Caco-2 (cell line): ENCODE data around the gene COPZ2. TPM values are rescaled to one million over a fixed set of nuclear protein-coding genes. Genes with fewer than 3 reads are reported as not detected.
"Not testable (repeated sequence)": the region's sequence is repeated elsewhere in the genome, so short reads cannot be mapped to it uniquely, and the experiment has no call there.

ENCODE experiments used
- BruUV-seq: library from RNA; stranded (reverse); fragments of 400-500 nt; replicated peaks from 2 replicates; lab custom pipeline; 2021; lab: Mats Ljungman, UMichigan
- CTCF ChIA-PET: fragments of 300-600 bp; sonication (Branson Sonifier 250); formaldehyde crosslinking; loops from one replicate; lab custom pipeline; 2022; ENCODE audit warnings: antibody characterized with exemption; lab: Charles Lee
- POLR2A ChIA-PET: fragments of 300-600 bp; sonication (Branson Sonifier 250); formaldehyde crosslinking; loops from one replicate; lab custom pipeline; 2022; ENCODE audit warnings: antibody characterized with exemption; lab: Charles Lee
- DNase-seq, 2 experiments: peaks; one replicate each; pipeline versions ENCODE4 v3.0.0 to v3.0.0-alpha.2; 2020 to 2022
- H3K27me3 ChIP-seq: replicated peaks from 2 replicates; pipeline ENCODE4 v1.6.0; 2011; ENCODE audit warnings: low read length; ENCODE audit not compliant: control insufficient read depth, insufficient read depth
- H3K36me3 ChIP-seq: 2 replicates; pipeline ENCODE4 v1.5.1; 2011; ENCODE audit warnings: low read length; ENCODE audit not compliant: control insufficient read depth, insufficient read depth
- H3K4me1 ChIP-seq: fragments of 250-450 bp; sonication (Bioruptor Pico); 2 replicates; pipeline ENCODE4 v1.5.1; 2020; ENCODE audit warnings: mild to moderate bottlenecking
- H3K4me3 ChIP-seq: 2 replicates; pipeline ENCODE4 v1.5.1; 2011; ENCODE audit warnings: low read depth, mild to moderate bottlenecking, control low read depth, low read length
- H3K9me3 ChIP-seq: fragments of 250-450 bp; sonication (Bioruptor Pico); 2 replicates; pipeline ENCODE4 v1.5.1; 2020; ENCODE audit warnings: mild to moderate bottlenecking, moderate library complexity
- H3K27ac Mint-ChIP-seq: one replicate; pipeline ENCODE4 v1.8.0; 2022; ENCODE audit warnings: mixed read lengths; ENCODE audit not compliant: unreplicated experiment
- H3K27me3 Mint-ChIP-seq: one replicate; pipeline ENCODE4 v1.8.0; 2022; ENCODE audit warnings: mixed read lengths; ENCODE audit not compliant: insufficient read depth, unreplicated experiment
- H3K36me3 Mint-ChIP-seq: one replicate; pipeline ENCODE4 v1.8.0; 2022; ENCODE audit warnings: mild to moderate bottlenecking, mixed read lengths; ENCODE audit not compliant: insufficient read depth, unreplicated experiment
- H3K4me1 Mint-ChIP-seq: one replicate; pipeline ENCODE4 v1.8.0; 2022; ENCODE audit warnings: low read depth, mixed read lengths; ENCODE audit not compliant: unreplicated experiment
- H3K4me3 Mint-ChIP-seq: one replicate; pipeline ENCODE4 v1.8.0; 2022; ENCODE audit warnings: mild to moderate bottlenecking, moderate library complexity, mixed read lengths; ENCODE audit not compliant: unreplicated experiment
- H3K9me3 Mint-ChIP-seq: one replicate; pipeline ENCODE4 v1.8.0; 2022; ENCODE audit warnings: mixed read lengths; ENCODE audit not compliant: unreplicated experiment
- intact Hi-C: fragments of 100-400 bp; cut with micrococcal nuclease; formaldehyde crosslinking; loops from one replicate; pipeline ENCODE4 v1.10.0; 2022; ENCODE audit not compliant: unreplicated experiment
- total RNA-seq: library from RNA; stranded (reverse); gene quantifications from 2 replicates; pipeline ENCODE4 v1.2.3, GENCODE V29; 2022
- TF ChIP-seq, protein P1 (sequence below), 2 experiments: fragments of 200-600 bp in 1 of 2; IDR thresholded peaks; 1 replicate in 1 of 2; 2 replicates in 1 of 2; pipeline versions ENCODE4 v1.5.1 to v1.8.0; 2011 to 2022; ENCODE audit warnings: antibody characterized with exemption in 1 of 2, control low read depth in 1 of 2, inconsistent platforms in 1 of 2, low read depth in 1 of 2, low read length in 1 of 2, mild to moderate bottlenecking in 1 of 2, moderate library complexity in 1 of 2; ENCODE audit not compliant: insufficient read depth in 1 of 2, severe bottlenecking in 1 of 2, unreplicated experiment in 1 of 2

The COPZ2 gene
- total RNA-seq, 1 experiment from 2014 or later: 6.7 TPM

DNA sequence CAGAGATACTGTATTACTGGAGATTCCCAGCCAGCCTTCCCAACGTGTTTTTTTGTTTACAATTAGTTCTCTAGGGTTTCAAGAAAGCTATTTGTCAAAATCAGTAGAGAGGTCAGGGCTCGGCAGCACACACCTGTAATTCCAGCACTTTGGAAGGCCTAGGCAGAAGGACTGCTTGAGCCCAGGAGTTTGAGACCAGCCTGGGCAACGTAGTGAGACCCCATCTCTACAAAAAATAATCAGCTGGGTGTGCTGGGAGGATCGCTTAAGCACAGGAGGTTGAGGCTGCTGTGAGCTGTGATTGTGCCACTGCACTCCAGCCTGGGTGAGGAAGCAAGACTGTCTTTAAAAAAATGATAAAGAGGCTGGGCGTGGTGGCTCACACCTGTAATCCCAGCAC, 44.3 kb upstream of the COPZ2 start:
- no TSS peak for BruUV-seq
- DNase-seq: no peak
- Mint-ChIP-seq H3K36me3 (peaks cover 61% of the 10 kb centered on the region), H3K9me3 (no peaks in the 10 kb centered on the region), H3K27ac (no peak overlapping the region), H3K4me3 (no peak overlapping the region), H3K4me1 (no peaks in the 10 kb centered on the region), H3K27me3 (no peaks in the 10 kb centered on the region)
- Histone ChIP-seq H3K4me3 (no peak overlapping the region), H3K36me3 (no peaks in the 10 kb centered on the region), H3K9me3 (no peaks in the 10 kb centered on the region), H3K4me1 (peaks cover 7% of the 10 kb centered on the region; the same call in 1 of the 2 replicates), H3K27me3 (no peaks in the 10 kb centered on the region)
- POLR2A ChIA-PET: interaction anchor here (1.0 to 1.3 kb wide), 2 partner anchors 26 to 52 kb away, joined by 4 read pairs; partner anchors contain the start of gene SNX11
- intact Hi-C loops: no loop called here
- TF ChIP-seq, protein P1, sequence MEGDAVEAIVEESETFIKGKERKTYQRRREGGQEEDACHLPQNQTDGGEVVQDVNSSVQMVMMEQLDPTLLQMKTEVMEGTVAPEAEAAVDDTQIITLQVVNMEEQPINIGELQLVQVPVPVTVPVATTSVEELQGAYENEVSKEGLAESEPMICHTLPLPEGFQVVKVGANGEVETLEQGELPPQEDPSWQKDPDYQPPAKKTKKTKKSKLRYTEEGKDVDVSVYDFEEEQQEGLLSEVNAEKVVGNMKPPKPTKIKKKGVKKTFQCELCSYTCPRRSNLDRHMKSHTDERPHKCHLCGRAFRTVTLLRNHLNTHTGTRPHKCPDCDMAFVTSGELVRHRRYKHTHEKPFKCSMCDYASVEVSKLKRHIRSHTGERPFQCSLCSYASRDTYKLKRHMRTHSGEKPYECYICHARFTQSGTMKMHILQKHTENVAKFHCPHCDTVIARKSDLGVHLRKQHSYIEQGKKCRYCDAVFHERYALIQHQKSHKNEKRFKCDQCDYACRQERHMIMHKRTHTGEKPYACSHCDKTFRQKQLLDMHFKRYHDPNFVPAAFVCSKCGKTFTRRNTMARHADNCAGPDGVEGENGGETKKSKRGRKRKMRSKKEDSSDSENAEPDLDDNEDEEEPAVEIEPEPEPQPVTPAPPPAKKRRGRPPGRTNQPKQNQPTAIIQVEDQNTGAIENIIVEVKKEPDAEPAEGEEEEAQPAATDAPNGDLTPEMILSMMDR (IDR thresholded peaks at IDR 0.05; ENCODE audit: insufficient read depth in 1 of 2, low read depth in 1 of 2, low read length in 1 of 2, severe bottlenecking in 1 of 2, unreplicated experiment in 1 of 2): no peak
- CTCF ChIA-PET: interaction anchor here (0.6 to 4.8 kb wide), 10 partner anchors 10 to 89 kb away, joined by 3 to 45 read pairs (median 8); partner anchors contain the start of genes CBX1, NFE2L1 and SNX11

DNA sequence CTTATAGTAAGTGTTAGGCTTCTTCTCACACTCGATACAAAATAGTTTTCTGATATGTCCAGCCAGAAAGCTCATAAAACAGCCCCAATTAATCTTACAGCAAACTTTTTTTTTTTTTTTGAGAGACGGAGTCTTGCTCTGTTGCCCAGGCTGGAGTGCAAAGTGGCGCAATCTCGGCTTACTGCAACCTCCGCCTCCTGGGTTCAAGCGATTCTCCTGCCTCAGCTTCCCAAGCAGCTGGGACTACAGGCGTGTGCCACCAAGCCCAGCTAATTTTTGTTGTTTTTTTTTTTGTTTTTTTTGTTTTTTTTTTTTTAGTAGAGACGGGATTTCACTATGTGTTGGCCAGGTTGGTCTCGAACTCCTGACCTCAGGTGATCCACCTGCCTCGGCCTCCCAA, 39.6 kb upstream of the COPZ2 start:
- intact Hi-C loops, H3K36me3 ChIP-seq, H3K4me3 ChIP-seq, H3K4me3 Mint-ChIP-seq, DNase-seq, H3K27me3 ChIP-seq, H3K27me3 Mint-ChIP-seq, H3K9me3 ChIP-seq, H3K4me1 Mint-ChIP-seq, BruUV-seq, H3K4me1 ChIP-seq, H3K9me3 Mint-ChIP-seq: not testable (repeated sequence)
- ChIA-PET CTCF (interaction anchor here (0.6 to 14.1 kb wide), 6 partner anchors 9 to 112 kb away, joined by 3 to 225 read pairs (median 5); no protein-coding TSS in a partner anchor), POLR2A (interaction anchor here (0.6 to 0.7 kb wide), 2 partner anchors 29 to 259 kb away, joined by 3 to 6 read pairs; partner anchors contain the start of gene NFE2L1)
- H3K27ac Mint-ChIP-seq: peak overlapping the region; percentile 14
- peaks cover 91% of the 10 kb centered on the region for H3K36me3 Mint-ChIP-seq

DNA sequence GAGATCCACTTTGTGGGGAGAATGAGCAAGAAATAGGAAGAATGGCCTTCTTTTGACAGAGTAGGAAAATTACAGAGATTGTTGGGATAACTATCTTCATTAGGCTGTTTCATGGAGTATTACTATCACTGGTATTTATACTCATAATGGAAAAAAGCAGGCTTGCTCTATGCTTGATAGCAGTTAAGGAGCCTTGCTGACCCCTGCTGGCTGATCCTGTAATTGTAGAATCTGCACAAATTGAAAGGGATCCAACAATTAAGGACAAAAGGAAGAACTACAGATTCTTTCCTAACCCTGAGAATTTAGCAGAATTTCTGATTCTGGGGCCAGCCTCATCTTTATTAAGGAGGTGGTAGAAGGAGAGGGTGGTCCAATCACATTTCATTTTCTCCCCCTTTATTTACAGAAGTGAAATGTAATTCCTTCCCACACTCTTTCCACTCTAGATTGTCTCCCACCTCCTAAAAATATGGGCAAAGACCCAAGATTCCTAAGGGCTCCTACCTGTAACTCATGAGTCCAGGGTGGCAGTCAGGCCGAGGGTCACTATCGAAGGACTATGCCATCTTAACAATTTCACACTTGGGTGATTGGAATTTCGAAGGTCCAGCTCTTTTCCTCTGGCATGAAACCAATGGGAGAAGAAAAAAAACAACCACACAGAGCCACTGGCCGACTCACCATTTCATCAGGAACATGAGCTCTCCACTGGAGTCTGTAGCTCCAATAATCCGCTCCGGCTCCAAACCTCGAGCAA, 36.9 kb upstream of the COPZ2 start:
- TF ChIP-seq, protein P1 (IDR thresholded peaks at IDR 0.05; ENCODE audit: insufficient read depth in 1 of 2, low read depth in 1 of 2, low read length in 1 of 2, severe bottlenecking in 1 of 2, unreplicated experiment in 1 of 2): peak; percentile 97 to 98
- peak; percentile 89 to 92 for DNase-seq
- H3K27me3 Mint-ChIP-seq: no peaks in the 10 kb centered on the region

DNA sequence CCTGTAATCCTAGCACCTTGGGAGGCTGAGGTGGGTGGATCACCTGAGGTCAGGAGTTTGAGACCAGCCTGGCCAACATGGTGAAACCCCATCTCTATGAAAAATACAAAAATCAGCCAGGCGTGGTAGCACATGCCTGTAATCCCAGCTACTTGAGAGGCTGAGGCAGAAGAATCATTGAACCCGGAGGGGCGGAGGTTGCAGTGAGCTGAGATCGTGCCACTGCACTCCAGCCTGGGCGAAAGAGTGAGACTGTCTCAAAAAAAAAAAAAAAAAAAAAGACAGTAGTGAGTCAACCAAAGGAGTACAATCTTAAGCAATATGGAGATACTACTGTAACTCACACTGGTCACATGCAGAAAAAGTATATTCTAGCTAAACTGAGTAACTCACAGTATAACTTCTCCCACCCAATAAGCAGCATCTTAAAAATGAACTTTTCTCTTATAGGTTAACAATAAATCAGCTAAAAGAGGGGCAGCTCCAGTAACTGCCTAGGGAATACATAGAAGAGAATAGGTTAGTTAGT, 36.0 kb upstream of the COPZ2 start:
- not testable (repeated sequence) for H3K4me1 ChIP-seq, BruUV-seq, H3K36me3 ChIP-seq, H3K4me3 ChIP-seq, H3K9me3 Mint-ChIP-seq, H3K27ac Mint-ChIP-seq, H3K9me3 ChIP-seq, H3K27me3 Mint-ChIP-seq, H3K27me3 ChIP-seq, H3K4me1 Mint-ChIP-seq, DNase-seq, H3K4me3 Mint-ChIP-seq
- ChIA-PET CTCF (interaction anchor here (0.6 to 14.1 kb wide), 4 partner anchors 9 to 57 kb away, joined by 3 to 225 read pairs (median 5); no protein-coding TSS in a partner anchor), POLR2A (interaction anchor here (0.7 to 1.9 kb wide), 2 partner anchors 25 to 28 kb away, joined by 3 to 13 read pairs; no protein-coding TSS in a partner anchor)
- H3K36me3 Mint-ChIP-seq: peaks cover 94% of the 10 kb centered on the region
- intact Hi-C loops: loop anchor here (1.0 kb wide), 2 partner anchors 25 to 47 kb away; partner anchors contain the start of gene NFE2L1

More for the DNA sequence above, 36.9 kb upstream of the COPZ2 start:
- peaks cover 94% of the 10 kb centered on the region for H3K36me3 Mint-ChIP-seq
- no peaks in the 10 kb centered on the region for H3K27me3 ChIP-seq
- intact Hi-C loops: loop anchor here (1.0 kb wide), 2 partner anchors 26 to 48 kb away; partner anchors contain the start of gene NFE2L1
- POLR2A ChIA-PET: interaction anchor here (0.6 to 1.9 kb wide), 4 partner anchors 26 to 397 kb away, joined by 3 to 13 read pairs (median 4); no protein-coding TSS in a partner anchor
- H3K4me3 Mint-ChIP-seq: no peak overlapping the region
- no peaks in the 10 kb centered on the region for H3K4me1 Mint-ChIP-seq
- BruUV-seq: no TSS peak
- H3K36me3 ChIP-seq: peaks cover 7% of the 10 kb centered on the region
- no peaks in the 10 kb centered on the region for H3K9me3 ChIP-seq
- H3K27ac Mint-ChIP-seq: no peak overlapping the region
- no peaks in the 10 kb centered on the region for H3K4me1 ChIP-seq
- H3K4me3 ChIP-seq: no peak overlapping the region
- H3K9me3 Mint-ChIP-seq: no peaks in the 10 kb centered on the region
- CTCF ChIA-PET: interaction anchor here (0.7 to 14.1 kb wide), 8 partner anchors 10 to 128 kb away, joined by 3 to 225 read pairs (median 4); partner anchors contain the start of gene NFE2L1

DNA sequence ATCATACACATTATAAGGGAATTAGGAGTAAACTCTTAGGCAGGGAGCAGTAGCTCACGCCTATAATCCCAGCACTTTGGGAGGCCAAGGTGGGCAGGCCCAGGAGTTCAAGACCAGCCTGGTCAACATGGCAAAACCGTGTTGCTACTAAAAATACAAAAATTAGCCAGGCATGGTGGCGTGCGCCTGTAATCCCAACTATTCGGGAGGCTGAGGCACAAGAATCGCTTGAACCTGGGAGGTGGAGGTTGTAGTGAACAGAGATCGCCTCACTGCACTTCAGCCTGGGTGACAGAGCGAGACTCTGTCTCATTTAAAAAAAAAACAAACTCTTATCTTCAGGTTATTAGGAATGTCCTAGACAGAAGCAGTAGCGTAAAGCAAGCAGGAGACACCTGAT, 35.2 kb upstream of the COPZ2 start:
- H3K9me3 Mint-ChIP-seq, H3K4me3 ChIP-seq, H3K36me3 ChIP-seq, H3K4me3 Mint-ChIP-seq, H3K27me3 Mint-ChIP-seq, BruUV-seq, H3K4me1 Mint-ChIP-seq, H3K27me3 ChIP-seq, H3K9me3 ChIP-seq, DNase-seq, intact Hi-C loops: not testable (repeated sequence)
- ChIA-PET POLR2A (interaction anchor here (0.7 to 1.9 kb wide), 2 partner anchors 24 to 25 kb away, joined by 3 to 13 read pairs; partner anchors contain the start of gene NFE2L1), CTCF (interaction anchor here (0.6 to 14.1 kb wide), 4 partner anchors 37 to 540 kb away, joined by 3 to 225 read pairs (median 3); no protein-coding TSS in a partner anchor)
- H3K36me3 Mint-ChIP-seq: peaks cover 96% of the 10 kb centered on the region
- H3K4me1 ChIP-seq: peaks cover 12% of the 10 kb centered on the region
- H3K27ac Mint-ChIP-seq: peak overlapping the region; percentile 19
